NCI-H2107 treated with DMSO at 0.1 percent for 48 hours (cell line): ENCODE results near the gene ALPG.
"Not testable (repeated sequence)": the region's sequence is repeated elsewhere in the genome, so short reads cannot be mapped to it uniquely, and the experiment has no call there.

Experiments used
- DNase-seq: peaks from one replicate; lab custom pipeline; 2025; ENCODE audit not compliant: unreplicated experiment; lab: John Stamatoyannopoulos, UW

Gene ALPG

DNA sequence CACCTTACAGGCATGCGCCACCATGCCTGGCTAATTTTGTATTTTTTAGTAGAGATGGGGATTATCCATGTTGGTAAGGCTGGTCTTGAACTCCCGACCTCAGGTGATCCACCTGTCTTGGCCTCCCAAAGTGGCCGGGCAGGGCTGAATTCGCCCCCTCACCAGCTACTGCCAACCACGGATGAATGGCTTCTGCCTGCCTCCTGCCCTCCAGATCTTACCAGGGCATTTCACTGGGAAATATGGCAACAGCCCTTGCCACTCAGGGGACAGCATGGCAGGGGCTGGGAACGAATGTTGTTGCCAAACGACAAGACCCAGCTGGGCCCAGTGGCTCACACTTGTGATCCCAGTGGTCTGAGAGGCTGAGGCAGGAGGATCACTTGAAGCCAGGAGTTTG lies 29.9 kb upstream of the ALPG start:
- DNase-seq, result no peak

DNA sequence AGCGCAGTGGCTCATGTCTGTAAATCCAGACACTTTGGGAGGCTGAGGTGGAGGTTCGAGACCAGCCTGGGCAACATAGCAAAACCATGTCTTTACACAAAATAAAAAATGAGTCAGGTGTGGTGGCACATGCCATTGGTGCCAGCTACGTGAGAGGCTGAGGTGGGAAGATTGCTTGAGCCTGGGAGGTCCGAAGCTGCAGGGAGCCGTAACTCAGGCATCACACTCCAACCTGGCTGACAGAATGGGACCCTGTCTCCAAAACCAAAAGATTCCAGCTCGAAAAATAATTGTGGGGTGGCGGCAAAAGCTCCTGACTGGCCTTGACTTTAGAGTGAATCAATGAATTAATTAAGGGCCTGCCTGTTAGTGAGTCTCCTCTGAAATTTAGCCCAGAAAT lies 29.3 kb upstream of the ALPG start:
- no peak for DNase-seq

DNA sequence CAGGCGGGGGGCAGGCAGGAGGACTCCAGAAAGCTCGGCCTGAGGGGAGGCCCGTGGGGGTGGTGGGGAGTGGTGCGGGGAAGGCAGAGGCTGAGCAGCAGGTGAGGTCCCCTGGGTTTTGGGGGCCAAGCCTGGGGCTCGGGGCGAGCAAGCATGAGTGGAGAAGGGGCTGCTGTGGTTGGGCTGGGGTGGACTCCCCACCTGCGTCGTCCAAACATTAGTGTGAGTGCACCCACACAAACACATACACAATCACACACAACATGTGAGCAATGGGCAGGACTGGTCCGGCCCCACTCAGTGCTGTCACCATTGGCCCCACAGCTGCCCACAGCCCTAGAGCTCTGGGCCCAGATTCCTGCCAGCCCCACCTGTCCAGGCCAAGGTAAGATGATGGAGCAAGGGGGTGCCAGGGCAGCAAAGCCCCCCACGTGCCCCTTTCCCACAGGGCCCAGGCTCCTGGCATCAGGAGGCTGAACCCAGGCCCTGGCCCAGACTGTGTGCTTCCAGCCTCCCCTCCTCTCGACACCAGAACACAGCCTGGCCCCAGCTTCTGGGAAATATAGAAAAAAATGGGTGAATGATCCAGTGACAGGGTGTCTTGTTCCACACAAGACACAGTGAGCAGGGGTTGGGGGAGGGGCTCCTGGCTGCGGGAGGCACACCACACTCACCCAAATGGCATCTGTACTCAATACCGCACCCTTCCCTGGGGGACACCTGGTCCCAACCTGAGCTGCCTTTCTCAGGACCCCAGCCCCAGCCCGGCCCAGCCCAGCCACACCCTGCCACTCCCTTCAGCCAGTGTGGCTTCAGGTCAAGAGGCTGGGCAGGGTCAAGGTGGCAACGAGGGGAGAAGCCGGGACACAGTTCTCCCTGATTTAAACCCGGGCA lies 28.6 kb upstream of the ALPG start:
- no peak for DNase-seq

DNA sequence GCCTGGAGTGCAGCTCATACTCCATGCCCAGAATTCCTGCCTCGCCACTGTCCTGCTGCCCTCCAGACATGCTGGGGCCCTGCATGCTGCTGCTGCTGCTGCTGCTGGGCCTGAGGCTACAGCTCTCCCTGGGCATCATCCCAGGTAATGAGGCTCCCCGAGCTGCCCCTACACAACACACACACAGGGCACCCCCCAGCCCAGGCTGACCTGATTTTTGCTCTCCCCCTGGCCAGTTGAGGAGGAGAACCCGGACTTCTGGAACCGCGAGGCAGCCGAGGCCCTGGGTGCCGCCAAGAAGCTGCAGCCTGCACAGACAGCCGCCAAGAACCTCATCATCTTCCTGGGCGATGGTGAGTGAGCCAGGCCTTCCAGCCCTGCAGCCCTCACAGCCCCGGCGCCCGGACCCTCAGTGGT lies 27.9 kb upstream of the ALPG start, which contains the start of gene ALPP:
TSS of gene ALPP (plus strand) at position 17 of the 417 bp plus-strand sequence. CDS start at position 69, 52 bp downstream.
- not testable (repeated sequence) for DNase-seq

DNA sequence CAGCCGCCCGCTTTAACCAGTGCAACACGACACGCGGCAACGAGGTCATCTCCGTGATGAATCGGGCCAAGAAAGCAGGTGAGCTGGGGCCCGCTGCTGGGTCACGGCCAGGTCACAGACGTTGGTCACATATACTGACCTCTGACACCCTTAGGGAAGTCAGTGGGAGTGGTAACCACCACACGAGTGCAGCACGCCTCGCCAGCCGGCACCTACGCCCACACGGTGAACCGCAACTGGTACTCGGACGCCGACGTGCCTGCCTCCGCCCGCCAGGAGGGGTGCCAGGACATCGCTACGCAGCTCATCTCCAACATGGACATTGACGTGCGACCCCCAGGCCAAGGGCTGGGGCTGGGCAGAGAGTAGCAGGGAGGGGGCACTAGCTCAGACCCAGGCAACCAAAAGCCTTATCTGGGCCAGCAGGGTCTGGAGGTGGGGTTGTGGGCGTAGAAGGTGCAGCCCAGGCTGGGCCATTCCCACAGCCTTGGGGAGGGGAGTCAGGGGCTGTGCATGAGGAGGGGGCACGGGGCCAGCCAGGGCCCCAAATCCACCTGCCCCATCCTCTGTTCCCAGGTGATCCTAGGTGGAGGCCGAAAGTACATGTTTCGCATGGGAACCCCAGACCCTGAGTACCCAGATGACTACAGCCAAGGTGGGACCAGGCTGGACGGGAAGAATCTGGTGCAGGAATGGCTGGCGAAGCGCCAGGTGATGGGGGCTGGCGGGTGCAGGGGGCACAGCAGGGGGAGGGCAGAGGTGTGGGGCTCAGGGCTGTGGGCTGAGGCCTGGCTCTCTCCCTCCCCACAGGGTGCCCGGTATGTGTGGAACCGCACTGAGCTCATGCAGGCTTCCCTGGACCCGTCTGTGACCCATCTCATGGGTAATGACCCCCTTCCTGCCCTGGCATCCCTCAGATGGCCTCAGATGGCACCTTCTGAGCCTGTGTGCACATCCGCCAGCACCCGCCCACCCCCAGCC lies 26.7 kb upstream of the ALPG start:
- not testable (repeated sequence) for DNase-seq

DNA sequence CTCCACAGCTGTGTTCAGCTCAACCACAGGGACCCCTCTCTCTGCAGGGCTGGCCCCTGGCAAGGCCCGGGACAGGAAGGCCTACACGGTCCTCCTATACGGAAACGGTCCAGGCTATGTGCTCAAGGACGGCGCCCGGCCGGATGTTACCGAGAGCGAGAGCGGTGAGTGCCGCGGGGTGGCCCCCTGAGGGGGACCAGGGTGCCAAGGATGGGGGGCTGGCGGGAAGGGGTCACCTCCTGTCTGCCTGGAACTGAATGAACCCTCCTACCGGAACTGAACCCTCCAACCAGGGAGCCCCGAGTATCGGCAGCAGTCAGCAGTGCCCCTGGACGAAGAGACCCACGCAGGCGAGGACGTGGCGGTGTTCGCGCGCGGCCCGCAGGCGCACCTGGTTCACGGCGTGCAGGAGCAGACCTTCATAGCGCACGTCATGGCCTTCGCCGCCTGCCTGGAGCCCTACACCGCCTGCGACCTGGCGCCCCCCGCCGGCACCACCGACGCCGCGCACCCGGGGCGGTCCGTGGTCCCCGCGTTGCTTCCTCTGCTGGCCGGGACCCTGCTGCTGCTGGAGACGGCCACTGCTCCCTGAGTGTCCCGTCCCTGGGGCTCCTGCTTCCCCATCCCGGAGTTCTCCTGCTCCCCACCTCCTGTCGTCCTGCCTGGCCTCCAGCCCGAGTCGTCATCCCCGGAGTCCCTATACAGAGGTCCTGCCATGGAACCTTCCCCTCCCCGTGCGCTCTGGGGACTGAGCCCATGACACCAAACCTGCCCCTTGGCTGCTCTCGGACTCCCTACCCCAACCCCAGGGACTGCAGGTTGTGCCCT lies 25.2 kb upstream of the ALPG start:
- not testable (repeated sequence) for DNase-seq

DNA sequence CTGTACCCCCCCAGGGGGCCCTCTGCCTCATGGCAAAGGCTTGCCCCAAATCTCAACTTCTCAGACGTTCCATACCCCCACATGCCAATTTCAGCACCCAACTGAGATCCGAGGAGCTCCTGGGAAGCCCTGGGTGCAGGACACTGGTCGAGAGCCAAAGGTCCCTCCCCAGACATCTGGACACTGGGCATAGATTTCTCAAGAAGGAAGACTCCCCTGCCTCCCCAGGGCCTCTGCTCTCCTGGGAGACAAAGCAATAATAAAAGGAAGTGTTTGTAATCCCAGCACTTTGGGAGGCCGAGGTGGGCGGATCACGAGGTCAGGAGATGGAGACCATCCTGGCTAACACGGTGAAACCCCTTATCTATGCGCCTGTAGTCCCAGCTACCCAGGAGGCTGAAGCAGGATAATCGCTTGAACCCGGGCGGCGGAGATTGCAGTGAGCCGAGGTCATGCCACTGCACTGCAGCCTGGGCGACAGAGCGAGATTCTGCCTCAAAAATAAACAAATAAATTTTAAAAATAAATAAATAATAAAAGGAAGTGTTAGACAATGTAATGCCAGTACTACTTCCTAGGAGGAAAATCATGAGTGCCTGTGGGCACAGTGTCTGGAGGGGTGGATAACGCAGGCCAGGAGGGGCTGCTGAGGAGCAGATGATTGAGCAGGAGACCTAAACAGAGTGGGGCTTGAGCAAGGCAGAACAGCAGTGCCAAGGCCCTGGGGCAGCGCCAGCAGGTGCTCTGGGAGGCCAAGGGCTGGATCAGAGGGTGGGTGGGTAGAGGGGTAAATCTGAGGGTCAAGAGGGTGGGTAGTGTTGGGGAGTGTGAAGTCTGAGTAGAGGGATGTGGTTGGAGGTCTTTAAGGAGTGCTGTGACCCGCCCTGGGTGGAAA lies 24.1 kb upstream of the ALPG start:
- no peak for DNase-seq

DNA sequence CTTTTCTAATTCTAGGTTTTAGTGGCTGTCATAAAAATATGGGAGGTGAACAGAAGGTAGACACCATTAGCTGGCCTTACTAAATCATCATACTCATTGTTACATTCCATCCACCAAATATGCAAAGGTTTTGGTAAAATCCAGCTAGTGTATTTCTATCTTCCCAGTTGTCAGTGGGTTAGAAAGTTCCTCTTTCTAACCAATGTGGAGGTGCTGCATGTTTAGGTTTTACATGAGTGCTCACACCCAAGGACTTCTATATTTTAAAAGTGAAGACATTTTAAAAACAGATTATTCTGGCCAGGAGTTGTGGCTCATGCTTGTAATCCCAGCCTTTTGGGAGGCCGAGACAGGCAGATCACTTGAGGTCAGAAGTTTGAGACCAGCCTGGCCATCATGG lies 22.2 kb upstream of the ALPG start:
- DNase-seq, result no peak

DNA sequence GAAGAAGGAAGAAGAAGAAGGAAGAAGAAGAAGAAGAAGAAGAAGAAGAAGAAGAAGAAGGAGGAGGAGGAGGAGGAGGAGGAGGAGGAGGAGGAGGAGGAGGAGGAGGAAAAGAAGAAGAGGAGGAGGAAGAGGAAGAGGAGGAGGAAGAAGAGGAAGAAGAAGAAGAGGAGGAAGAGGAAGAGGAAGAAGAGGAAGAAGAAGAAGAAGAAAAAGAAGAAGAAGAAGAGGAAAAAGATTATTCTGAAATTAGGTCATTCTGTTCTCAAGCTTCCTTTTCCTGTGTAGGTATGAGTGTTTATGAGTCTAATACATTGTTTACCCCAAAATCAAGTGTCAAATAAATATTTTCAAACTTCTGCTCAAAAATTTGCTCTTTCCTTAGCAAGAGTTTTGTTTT lies 21.6 kb upstream of the ALPG start:
- DNase-seq, result not testable (repeated sequence)

DNA sequence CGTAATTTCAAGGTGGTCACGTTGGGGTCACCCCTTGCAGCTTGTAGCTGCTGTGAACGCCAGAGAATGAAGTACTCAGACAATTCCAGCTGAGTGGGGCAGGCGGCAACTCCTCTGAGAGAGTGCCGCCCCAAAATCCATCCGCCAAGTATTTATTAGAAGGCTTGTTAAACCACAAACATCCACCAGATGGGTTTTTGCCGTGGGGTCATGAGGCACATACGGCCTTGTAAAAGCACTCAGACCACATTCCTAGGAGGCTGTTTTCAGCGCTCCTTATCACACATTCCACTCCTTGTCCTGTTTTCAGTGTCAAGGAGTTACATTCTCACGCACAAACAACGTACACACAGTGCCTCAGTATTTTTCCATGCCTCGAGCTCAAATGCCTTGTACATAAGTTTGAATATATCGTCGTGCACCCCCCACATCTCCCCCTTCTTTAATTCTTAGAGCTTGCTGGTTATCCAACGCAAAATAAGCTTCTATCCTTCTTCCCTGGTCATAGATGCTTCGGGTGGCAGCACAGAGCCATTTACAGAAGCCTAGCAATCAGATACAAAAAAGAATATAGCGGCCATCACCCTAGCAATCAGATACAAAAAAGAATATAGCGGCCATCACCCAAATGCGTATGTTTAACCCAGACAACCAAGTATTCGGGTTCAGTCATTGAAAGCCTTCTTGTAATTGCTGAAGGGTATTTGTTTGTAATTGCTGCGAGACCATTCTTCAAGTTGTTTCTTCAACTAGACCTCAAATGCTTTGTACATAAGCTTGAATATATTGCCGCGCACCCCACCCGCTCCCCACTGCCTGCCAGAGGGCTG lies 20.8 kb upstream of the ALPG start:
- DNase-seq, result no peak

DNA sequence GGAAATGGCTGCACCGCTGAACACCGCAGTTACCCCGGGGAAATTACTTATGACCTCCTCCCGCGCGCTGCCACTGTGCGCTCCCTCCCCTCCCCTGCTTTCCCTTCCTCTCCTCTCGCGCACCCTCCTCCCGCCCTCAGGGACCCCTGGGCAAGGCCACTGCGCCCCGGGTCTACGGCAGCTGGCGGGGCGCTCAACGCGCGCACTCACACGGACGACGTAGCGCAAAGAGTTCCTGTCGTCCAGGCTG lies 20.2 kb upstream of the ALPG start:
- DNase-seq, result no peak

DNA sequence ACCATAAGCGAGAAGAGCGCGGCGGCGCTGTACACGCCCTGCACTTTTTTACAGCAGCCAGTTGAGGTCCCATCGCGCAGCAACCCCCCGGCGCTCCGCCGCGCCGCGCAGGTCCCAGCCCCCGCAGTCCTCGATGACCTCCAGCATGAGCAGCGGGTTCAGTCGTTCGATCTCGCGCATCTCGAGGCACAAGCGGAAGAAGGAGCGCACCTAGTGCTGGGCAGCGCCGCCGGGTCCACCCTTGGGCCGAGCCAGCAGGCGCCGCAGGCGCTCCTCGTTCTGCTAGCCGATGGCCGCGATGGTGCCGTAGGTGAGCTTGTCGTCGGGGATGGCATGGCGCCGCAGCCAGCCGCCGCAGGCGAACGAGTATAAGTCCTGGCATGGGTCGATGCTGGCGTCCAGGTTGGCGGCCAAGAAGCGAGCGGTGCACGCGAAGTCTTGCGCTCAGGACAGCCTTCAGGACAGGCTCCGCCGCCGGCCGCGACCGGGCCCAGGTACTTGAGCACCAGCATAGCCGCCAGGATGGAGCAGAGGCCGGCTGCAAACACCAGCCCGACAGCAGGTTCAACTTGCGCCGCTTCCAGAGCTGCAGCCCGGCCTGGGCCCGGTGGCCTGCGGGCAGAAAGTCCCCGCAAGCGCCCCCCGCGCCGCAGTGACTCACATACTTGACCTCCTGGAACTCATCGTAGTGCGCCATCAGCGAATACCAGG lies 19.7 kb upstream of the ALPG start:
- no peak for DNase-seq

DNA sequence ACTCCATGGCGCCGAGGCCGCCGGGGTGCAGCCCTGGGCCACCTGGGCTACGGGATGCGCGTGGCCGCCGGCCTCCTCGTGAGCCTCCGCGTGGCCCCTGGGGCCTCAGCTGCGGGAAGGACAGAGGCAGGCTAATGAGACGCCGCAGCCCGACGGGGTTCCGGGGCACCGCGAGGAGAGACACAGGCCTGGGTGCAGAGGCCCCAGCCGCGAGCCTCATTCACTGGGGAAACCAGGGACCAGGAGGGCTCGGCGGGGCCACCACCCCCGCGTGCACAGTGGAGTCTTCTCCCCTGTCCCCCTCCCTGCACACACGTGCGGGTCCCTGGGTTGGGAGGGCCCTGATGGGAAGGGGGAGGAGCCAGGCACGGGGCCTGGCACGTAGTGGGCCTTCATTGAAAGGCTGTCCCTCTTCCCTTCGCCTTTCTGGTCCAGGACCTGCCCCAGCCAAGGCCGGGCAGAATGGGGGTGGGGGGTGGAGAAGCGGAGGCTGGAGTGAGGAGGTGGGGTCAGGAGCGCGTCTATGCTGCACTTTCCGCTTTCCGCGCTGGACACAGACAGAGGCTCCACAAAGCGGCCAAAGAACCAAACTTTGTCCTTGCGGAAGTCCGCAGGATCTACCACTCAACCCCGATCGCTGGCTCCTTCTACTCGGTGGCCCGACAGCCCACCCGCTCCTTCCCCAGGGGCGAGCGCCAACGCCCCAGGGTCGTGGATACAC lies 19.0 kb upstream of the ALPG start:
- no peak for DNase-seq

DNA sequence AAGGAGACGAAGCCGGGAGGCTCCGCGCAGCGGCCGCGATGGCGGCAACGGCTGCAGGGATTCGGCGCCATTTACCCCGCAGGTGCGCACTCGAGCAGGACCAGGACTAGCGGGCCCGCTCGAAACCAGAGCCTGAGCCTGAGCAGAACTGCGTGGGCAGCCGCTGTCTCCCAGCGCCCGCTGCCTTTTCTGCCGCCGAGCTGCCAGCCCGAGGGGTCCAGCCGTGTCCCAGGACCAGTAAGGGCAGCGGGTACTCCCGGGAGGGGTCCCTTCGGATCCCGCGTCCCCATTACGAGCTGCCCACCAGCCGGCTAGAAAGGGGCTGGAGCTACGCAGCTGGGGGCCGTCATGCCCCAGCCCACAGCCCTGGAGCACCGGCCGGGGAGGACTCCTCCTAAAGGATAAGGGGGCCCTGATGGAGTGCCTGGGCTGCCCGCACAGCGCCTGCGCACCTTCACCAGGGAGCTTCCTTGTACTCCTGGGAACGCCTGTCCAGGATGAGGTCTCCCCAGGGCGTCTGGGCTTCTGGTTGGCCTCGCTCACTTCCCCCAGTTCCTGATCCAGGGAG lies 18.2 kb upstream of the ALPG start:
- DNase-seq, result no peak

DNA sequence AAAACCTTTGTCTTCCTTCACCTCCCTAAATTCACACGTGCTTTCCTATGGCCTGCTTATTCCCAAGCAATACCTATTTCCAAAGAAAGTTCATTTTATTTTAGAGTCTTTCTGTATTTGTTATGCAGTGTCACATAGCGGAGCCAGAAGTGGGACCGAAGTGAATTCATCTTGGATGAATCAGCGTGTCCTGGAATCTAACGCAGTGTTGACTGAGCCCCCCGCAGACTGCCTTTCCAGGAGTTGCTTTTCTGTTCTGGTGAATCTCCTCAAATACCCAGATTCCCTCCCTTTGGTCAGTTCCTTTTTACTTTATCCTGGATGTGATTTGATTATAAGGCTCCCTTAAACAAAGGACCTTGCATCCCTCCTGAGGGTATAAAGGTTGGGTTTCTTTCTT lies 17.3 kb upstream of the ALPG start:
- DNase-seq, result no peak

DNA sequence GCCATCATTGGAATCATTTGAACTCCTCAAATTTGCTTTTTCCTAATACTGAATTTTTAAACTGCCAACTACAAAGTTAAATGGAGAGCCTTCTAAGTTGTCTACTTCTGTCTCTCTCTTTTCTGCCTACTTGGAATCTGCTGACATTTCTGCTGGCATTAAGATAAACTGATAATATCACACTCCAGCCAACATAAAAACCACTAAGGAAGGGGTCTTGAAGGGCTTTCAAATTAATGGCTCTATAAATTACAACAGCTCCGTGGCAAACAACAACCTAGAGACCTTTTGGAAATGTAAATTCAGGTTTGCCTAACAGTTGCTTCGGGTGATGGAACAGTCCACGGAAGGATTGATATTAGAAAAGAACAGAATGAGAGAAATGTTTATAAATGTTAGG lies 16.0 kb upstream of the ALPG start:
- no peak for DNase-seq

DNA sequence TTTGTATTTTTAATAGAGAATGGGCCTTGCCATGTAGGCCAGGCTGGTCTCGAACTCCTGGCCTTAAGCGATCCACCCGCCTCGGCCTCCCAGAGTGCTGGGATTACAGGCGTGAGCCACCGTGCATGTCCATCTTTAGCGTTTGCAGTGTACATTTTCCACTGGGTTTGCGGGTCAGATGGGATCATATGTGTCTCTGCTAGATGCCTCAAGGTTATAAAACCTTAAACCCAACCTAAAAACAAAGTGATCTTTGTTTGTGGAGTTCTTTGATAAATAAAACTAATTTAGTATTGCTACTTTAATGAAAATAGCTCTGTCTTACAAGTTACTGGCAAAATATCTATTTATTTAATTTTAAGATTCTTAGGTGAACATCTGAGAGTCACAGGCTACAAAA lies 13.1 kb upstream of the ALPG start:
- DNase-seq, result no peak

DNA sequence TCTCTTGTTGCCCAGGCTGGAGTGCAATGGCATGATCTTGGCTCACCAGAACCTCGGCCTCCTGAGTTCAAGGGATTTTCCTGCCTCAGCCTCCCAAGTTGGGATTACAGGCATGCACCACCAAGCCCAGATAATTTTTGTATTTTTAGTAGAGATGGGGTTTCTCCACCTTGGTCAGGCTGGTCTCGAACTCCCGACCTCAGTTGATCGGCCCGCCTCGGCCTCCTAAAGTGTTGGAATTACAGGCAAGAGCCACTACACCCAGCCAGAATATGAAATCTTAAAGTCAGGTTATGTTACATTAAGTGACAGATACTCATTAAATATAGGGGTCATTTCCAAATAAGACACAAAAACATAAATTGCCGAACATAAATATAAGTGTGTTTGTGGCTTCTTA lies 12.2 kb upstream of the ALPG start:
- DNase-seq, result not testable (repeated sequence)
